Gastroesophageal sphincter (tissue), 3 donors: Measurements from ENCODE around the gene FHIT.

ENCODE experiments used
- EP300 ChIP-seq: sonication (generic); formaldehyde crosslinking; IDR thresholded peaks from one replicate; pipeline ENCODE4 v1.6.1; 2017; ENCODE audit warnings: antibody characterized with exemption, mild to moderate bottlenecking
- POLR2A ChIP-seq, 2 donors: fragments of 450-650 bp; IDR thresholded peaks; one replicate each; pipeline ENCODE4 v1.6.1; 2017; ENCODE audit warnings: antibody characterized with exemption in 2 of 2, mild to moderate bottlenecking in 2 of 2, moderate library complexity in 1 of 2
- TF ChIP-seq, protein P1 (sequence below), 4 experiments: fragments of 200-600 bp in 2 of 4; fragments of 450-650 bp in 2 of 4; sonication (generic) in 1 of 4; IDR thresholded peaks; one replicate each; pipeline ENCODE4 v1.5.1; 2017 to 2019; ENCODE audit warnings: antibody characterized with exemption in 4 of 4, mild to moderate bottlenecking in 2 of 4, moderate library complexity in 2 of 4

DNA sequence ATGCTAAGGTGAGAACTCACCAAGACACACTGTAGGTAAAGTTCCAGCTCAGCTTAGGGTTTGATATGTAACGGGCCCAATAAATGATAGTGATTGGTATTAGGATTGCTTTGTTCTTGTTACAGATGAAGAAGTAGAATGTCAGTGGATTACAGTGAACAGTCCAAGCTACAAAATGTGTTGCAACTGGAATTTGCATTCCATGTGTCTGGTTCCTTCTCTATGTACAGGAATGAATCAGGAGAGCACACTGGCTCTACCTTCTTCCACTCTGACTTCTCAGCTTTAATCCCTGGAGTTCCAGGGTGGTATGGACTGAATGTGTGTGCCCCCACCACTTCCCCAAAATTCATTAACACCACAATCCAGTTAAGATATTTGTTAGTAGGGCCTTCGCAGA lies 1471.0 kb downstream of the FHIT start:
- TF ChIP-seq POLR2A (IDR thresholded peaks at IDR 0.05) (no peak), EP300 (no peak)
- TF ChIP-seq, protein P1, sequence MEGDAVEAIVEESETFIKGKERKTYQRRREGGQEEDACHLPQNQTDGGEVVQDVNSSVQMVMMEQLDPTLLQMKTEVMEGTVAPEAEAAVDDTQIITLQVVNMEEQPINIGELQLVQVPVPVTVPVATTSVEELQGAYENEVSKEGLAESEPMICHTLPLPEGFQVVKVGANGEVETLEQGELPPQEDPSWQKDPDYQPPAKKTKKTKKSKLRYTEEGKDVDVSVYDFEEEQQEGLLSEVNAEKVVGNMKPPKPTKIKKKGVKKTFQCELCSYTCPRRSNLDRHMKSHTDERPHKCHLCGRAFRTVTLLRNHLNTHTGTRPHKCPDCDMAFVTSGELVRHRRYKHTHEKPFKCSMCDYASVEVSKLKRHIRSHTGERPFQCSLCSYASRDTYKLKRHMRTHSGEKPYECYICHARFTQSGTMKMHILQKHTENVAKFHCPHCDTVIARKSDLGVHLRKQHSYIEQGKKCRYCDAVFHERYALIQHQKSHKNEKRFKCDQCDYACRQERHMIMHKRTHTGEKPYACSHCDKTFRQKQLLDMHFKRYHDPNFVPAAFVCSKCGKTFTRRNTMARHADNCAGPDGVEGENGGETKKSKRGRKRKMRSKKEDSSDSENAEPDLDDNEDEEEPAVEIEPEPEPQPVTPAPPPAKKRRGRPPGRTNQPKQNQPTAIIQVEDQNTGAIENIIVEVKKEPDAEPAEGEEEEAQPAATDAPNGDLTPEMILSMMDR (IDR thresholded peaks at IDR 0.05): no peak
